ENCODE data around the gene KRTAP12-4. TPM values are rescaled to one million over a fixed set of nuclear protein-coding genes. Genes with fewer than 3 reads are reported as not detected.

The KRTAP12-4 gene, protein sequence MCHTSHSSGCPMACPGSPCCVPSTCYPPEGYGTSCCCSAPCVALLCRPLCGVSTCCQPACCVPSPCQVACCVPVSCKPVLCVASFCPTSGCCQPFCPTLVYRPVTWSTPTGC
- not detected for total RNA-seq

GRCh38 chr21:44654576-44655175 is at the start of gene KRTAP12-4:
Gene KRTAP12-4 (minus strand): TSS chr21:44654659. CDS start chr21:44654614, 45 bp downstream.
- peaks cover 0 to 13% (median 6%) of the 10 kb centered on the region in 4 donors for H3K9me3 ChIP-seq
- H3K27me3 ChIP-seq: peaks cover 0 to 65% (median 0%) of the 10 kb centered on the region in 4 donors
- 79% methylated on average over 7 of the region's 9 CpGs for WGBS
- H3K4me3 ChIP-seq: no peak within 1 kb of the TSS
- DNase-seq (ENCODE audit: extremely low spot score): no peak
- H3K27ac ChIP-seq (replicated peaks in 1 of 4): no peak within 1 kb of the TSS
- intact Hi-C loops (cut with DNase I): no loop called here
- no peak for TF ChIP-seq POLR2A (IDR thresholded peaks at IDR 0.05; ENCODE audit: low read depth)
- TF ChIP-seq POLR2AphosphoS5 (IDR thresholded peaks at IDR 0.05): no peak
- TF ChIP-seq, protein P1, sequence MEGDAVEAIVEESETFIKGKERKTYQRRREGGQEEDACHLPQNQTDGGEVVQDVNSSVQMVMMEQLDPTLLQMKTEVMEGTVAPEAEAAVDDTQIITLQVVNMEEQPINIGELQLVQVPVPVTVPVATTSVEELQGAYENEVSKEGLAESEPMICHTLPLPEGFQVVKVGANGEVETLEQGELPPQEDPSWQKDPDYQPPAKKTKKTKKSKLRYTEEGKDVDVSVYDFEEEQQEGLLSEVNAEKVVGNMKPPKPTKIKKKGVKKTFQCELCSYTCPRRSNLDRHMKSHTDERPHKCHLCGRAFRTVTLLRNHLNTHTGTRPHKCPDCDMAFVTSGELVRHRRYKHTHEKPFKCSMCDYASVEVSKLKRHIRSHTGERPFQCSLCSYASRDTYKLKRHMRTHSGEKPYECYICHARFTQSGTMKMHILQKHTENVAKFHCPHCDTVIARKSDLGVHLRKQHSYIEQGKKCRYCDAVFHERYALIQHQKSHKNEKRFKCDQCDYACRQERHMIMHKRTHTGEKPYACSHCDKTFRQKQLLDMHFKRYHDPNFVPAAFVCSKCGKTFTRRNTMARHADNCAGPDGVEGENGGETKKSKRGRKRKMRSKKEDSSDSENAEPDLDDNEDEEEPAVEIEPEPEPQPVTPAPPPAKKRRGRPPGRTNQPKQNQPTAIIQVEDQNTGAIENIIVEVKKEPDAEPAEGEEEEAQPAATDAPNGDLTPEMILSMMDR (IDR thresholded peaks at IDR 0.05): no peak
- no peak for TF ChIP-seq EP300 (IDR thresholded peaks at IDR 0.05)
- no peaks in the 10 kb centered on the region for H3K4me1 ChIP-seq
- no peaks in the 10 kb centered on the region for H3K36me3 ChIP-seq

GRCh38 chr21:44703731-44704635 is 49.5 kb upstream of the KRTAP12-4 start:
- intact Hi-C loops (cut with DNase I): no loop called here
- Histone ChIP-seq H3K9me3 (no peaks in the 10 kb centered on the region), H3K36me3 (no peaks in the 10 kb centered on the region), H3K4me3 (no peak overlapping the region), H3K4me1 (peaks cover 0 to 20% (median 1%) of the 10 kb centered on the region in 4 donors), H3K27me3 (peaks cover 8 to 94% (median 34%) of the 10 kb centered on the region in 4 donors), H3K27ac (replicated peaks in 1 of 4) (no peak overlapping the region)
- peak; percentile 82 for DNase-seq (ENCODE audit: extremely low spot score)
- TF ChIP-seq, protein P1 (IDR thresholded peaks at IDR 0.05): no peak
- TF ChIP-seq POLR2A (IDR thresholded peaks at IDR 0.05; ENCODE audit: low read depth) (no peak), POLR2AphosphoS5 (IDR thresholded peaks at IDR 0.05) (no peak), EP300 (IDR thresholded peaks at IDR 0.05) (no peak)
- 36% methylated on average over 9 of the region's 13 CpGs for WGBS

- DNase-seq (ENCODE audit: extremely low spot score): peak; percentile 91
- H3K27me3 ChIP-seq: peaks cover 3 to 94% (median 29%) of the 10 kb centered on the region in 4 donors
- intact Hi-C loops (cut with DNase I): no loop called here
Observed at GRCh38 chr21:44702973-44703730, 48.7 kb upstream of the KRTAP12-4 start.

More at GRCh38 chr21:44702973-44703730, 48.7 kb upstream of the KRTAP12-4 start:
- no peaks in the 10 kb centered on the region for H3K9me3 ChIP-seq
- TF ChIP-seq EP300 (IDR thresholded peaks at IDR 0.05) (no peak), POLR2A (IDR thresholded peaks at IDR 0.05; ENCODE audit: low read depth) (no peak), POLR2AphosphoS5 (IDR thresholded peaks at IDR 0.05) (no peak)
- TF ChIP-seq, protein P1 (IDR thresholded peaks at IDR 0.05): no peak
- WGBS: 41% methylated on average over 10 of the region's 16 CpGs
- peaks cover 0 to 14% (median 0%) of the 10 kb centered on the region in 4 donors for H3K4me1 ChIP-seq
- no peak overlapping the region for H3K27ac ChIP-seq (replicated peaks in 1 of 4)
- no peak overlapping the region for H3K4me3 ChIP-seq
- no peaks in the 10 kb centered on the region for H3K36me3 ChIP-seq
